WTC11 (cell line): ENCODE results near the gene MFNG.

ENCODE experiments used
- ATF2 ChIP-seq: sonication (generic); formaldehyde crosslinking; IDR thresholded peaks from 2 replicates; pipeline ENCODE4 v1.8.1; 2022; ENCODE audit warnings: low read depth, missing genetic modification reagents, borderline replicate concordance
- CTCF ChIP-seq: fragments of 200-600 bp; IDR thresholded peaks from 2 replicates; pipeline ENCODE4 v1.8.0; 2022; ENCODE audit warnings: antibody characterized with exemption
- ETV6 ChIP-seq: sonication (generic); formaldehyde crosslinking; IDR thresholded peaks from 2 replicates; pipeline ENCODE4 v1.8.1; 2022; ENCODE audit warnings: mild to moderate bottlenecking, missing genetic modification reagents
- HMGA2 ChIP-seq: fragments of 250-450 bp; sonication (Bioruptor Pico); IDR thresholded peaks from 2 replicates; pipeline ENCODE4 v1.4.0; 2021; ENCODE audit warnings: mild to moderate bottlenecking, moderate library complexity
- JUN ChIP-seq: sonication (generic); formaldehyde crosslinking; IDR thresholded peaks from 2 replicates; pipeline ENCODE4 v1.8.0; 2023; ENCODE audit warnings: mild to moderate bottlenecking, missing genetic modification reagents
- MAX ChIP-seq: sonication (generic); formaldehyde crosslinking; IDR thresholded peaks from 2 replicates; pipeline ENCODE4 v1.8.0; 2022; ENCODE audit warnings: mild to moderate bottlenecking, missing genetic modification reagents
- TEAD4 ChIP-seq: sonication (generic); formaldehyde crosslinking; IDR thresholded peaks from 2 replicates; pipeline ENCODE4 v1.8.0; 2022; ENCODE audit warnings: mild to moderate bottlenecking, missing genetic modification reagents
- USF1 ChIP-seq: sonication (generic); formaldehyde crosslinking; IDR thresholded peaks from 2 replicates; pipeline ENCODE4 v1.8.0; 2022; ENCODE audit warnings: mild to moderate bottlenecking, missing genetic modification reagents
- ZNF423 ChIP-seq: fragments of 250-450 bp; sonication (Bioruptor Pico); IDR thresholded peaks from 2 replicates; pipeline ENCODE4 v2.1.2; 2022; ENCODE audit warnings: mild to moderate bottlenecking, moderate library complexity
- TF ChIP-seq, protein P1 (sequence below): sonication (generic); formaldehyde crosslinking; IDR thresholded peaks from 2 replicates; pipeline ENCODE4 v1.8.0; 2023; ENCODE audit warnings: missing genetic modification reagents
- TF ChIP-seq, protein P2 (sequence below): fragments of 250-450 bp; sonication (Bioruptor Pico); IDR thresholded peaks from 2 replicates; pipeline ENCODE4 v2.1.2; 2022; ENCODE audit warnings: mild to moderate bottlenecking, moderate library complexity

- TF ChIP-seq CTCF (no peak), ZNF423 (no peak), JUN (CRISPR knock-in tag) (no peak), ETV6 (CRISPR knock-in tag) (no peak), HMGA2 (CRISPR knock-in tag) (no peak), ATF2 (no peak), USF1 (CRISPR knock-in tag) (no peak), MAX (CRISPR knock-in tag) (no peak), TEAD4 (CRISPR knock-in tag) (no peak)
- TF ChIP-seq, protein P1, sequence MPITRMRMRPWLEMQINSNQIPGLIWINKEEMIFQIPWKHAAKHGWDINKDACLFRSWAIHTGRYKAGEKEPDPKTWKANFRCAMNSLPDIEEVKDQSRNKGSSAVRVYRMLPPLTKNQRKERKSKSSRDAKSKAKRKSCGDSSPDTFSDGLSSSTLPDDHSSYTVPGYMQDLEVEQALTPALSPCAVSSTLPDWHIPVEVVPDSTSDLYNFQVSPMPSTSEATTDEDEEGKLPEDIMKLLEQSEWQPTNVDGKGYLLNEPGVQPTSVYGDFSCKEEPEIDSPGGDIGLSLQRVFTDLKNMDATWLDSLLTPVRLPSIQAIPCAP (CRISPR knock-in tag), result no peak
- TF ChIP-seq, protein P2, sequence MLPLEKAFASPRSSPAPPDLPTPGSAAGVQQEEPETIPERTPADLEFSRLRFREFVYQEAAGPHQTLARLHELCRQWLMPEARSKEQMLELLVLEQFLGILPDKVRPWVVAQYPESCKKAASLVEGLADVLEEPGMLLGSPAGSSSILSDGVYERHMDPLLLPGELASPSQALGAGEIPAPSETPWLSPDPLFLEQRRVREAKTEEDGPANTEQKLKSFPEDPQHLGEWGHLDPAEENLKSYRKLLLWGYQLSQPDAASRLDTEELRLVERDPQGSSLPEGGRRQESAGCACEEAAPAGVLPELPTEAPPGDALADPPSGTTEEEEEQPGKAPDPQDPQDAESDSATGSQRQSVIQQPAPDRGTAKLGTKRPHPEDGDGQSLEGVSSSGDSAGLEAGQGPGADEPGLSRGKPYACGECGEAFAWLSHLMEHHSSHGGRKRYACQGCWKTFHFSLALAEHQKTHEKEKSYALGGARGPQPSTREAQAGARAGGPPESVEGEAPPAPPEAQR (CRISPR knock-in tag), result no peak
These were observed 23.7 kb downstream of the MFNG start for GRCh38 chr22:37462436-37462835.
